HCT116 (cell line): Measurements from ENCODE around the gene TCEANC2.

Experiments used
- CTCF ChIP-seq, 3 experiments: fragments of 200-600 bp in 1 of 3; sonication (generic) in 1 of 3; IDR thresholded peaks in 2 of 3; conservative IDR thresholded peaks in 1 of 3; 2 replicates each; pipeline ENCODE4 v1.5.1; 2012 to 2017; ENCODE audit warnings: low read depth in 2 of 3, low read length in 2 of 3, antibody characterized with exemption in 1 of 3, borderline replicate concordance in 1 of 3, control low read depth in 1 of 3, mild to moderate bottlenecking in 1 of 3, mixed read lengths in 1 of 3, mixed run types in 1 of 3, moderate library complexity in 1 of 3; ENCODE audit not compliant: insufficient read depth in 1 of 3
- EZH2 ChIP-seq: fragments of 200-600 bp; sonication (generic); IDR thresholded peaks from 2 replicates; pipeline ENCODE4 v1.6.1; 2017; ENCODE audit warnings: antibody characterized with exemption, mixed run types

- TF ChIP-seq CTCF (IDR thresholded peaks at IDR 0.05 in 2 of 3, conservative IDR thresholded peaks at IDR 0.05 in 1 of 3; ENCODE audit: borderline replicate concordance in 1 of 3, insufficient read depth in 1 of 3, low read depth in 2 of 3, low read length in 2 of 3), result no peak
- TF ChIP-seq EZH2, result no peak
These were observed 51.7 kb downstream of the TCEANC2 start for GRCh38 chr1:54105080-54105479.
